Astrocyte (in vitro differentiated cells and primary cell): ENCODE data around the gene OR1J1. TPM values are rescaled to one million over a fixed set of nuclear protein-coding genes. Genes with fewer than 3 reads are reported as not detected.

ENCODE experiments used
- DNase-seq: peaks from one replicate; pipeline ENCODE4 v3.0.0-alpha.2; 2010; ENCODE audit warnings: low read depth
- FAIRE-seq: peaks from 2 replicates; lab custom pipeline; 2011; peaks lifted over from hg19 to GRCh38; lab: Jason Lieb, UNC
- H2AFZ ChIP-seq: 2 replicates; pipeline ENCODE4 v1.6.0; 2012; ENCODE audit warnings: low read depth, low read length, inconsistent platforms
- H3K27ac ChIP-seq: 2 replicates; pipeline ENCODE4 v1.5.1; 2011; ENCODE audit warnings: low read depth, low read length, inconsistent platforms
- H3K27me3 ChIP-seq: 2 replicates; pipeline ENCODE4 v1.6.0; 2011; ENCODE audit warnings: low read length, inconsistent platforms; ENCODE audit not compliant: insufficient read depth
- H3K36me3 ChIP-seq: 2 replicates; pipeline ENCODE4 v1.5.1; 2011; ENCODE audit warnings: low read length, inconsistent platforms; ENCODE audit not compliant: insufficient read depth
- H3K4me1 ChIP-seq: 2 replicates; pipeline ENCODE4 v1.5.1; 2011; ENCODE audit warnings: low read length, inconsistent platforms; ENCODE audit not compliant: insufficient read depth
- H3K4me2 ChIP-seq: 2 replicates; pipeline ENCODE4 v1.6.0; 2012; ENCODE audit warnings: low read length, inconsistent platforms
- H3K4me3 ChIP-seq: 2 replicates; pipeline ENCODE4 v1.5.1; 2011; ENCODE audit warnings: low read depth, mild to moderate bottlenecking, low read length, inconsistent platforms; ENCODE audit not compliant: insufficient read depth
- H3K79me2 ChIP-seq: 2 replicates; pipeline ENCODE4 v1.6.0; 2012; ENCODE audit warnings: mild to moderate bottlenecking, low read length, inconsistent platforms; ENCODE audit not compliant: insufficient read depth
- H3K9ac ChIP-seq: 2 replicates; pipeline ENCODE4 v1.6.0; 2012; ENCODE audit warnings: mild to moderate bottlenecking, low read length, inconsistent platforms
- H3K9me3 ChIP-seq: 2 replicates; pipeline ENCODE4 v1.5.1; 2012; ENCODE audit warnings: low read depth, mild to moderate bottlenecking, low read length, inconsistent platforms; ENCODE audit not compliant: insufficient read depth
- H4K20me1 ChIP-seq: 2 replicates; pipeline ENCODE4 v1.6.0; 2012; ENCODE audit warnings: low read length, inconsistent platforms; ENCODE audit not compliant: insufficient read depth
- H3K27ac Mint-ChIP-seq: one replicate; pipeline ENCODE4 v1.8.0; 2021; ENCODE audit warnings: mild to moderate bottlenecking, mixed read lengths; ENCODE audit not compliant: unreplicated experiment
- H3K27me3 Mint-ChIP-seq: one replicate; pipeline ENCODE4 v1.8.0; 2021; ENCODE audit warnings: low read depth, mixed read lengths; ENCODE audit not compliant: unreplicated experiment
- H3K36me3 Mint-ChIP-seq: one replicate; pipeline ENCODE4 v1.8.0; 2021; ENCODE audit warnings: low read depth, mixed read lengths; ENCODE audit not compliant: unreplicated experiment
- H3K4me1 Mint-ChIP-seq: one replicate; pipeline ENCODE4 v1.8.0; 2021; ENCODE audit warnings: low read depth, mixed read lengths; ENCODE audit not compliant: unreplicated experiment
- H3K4me3 Mint-ChIP-seq: one replicate; pipeline ENCODE4 v1.8.0; 2021; ENCODE audit warnings: mild to moderate bottlenecking, moderate library complexity, mixed read lengths; ENCODE audit not compliant: unreplicated experiment
- H3K9me3 Mint-ChIP-seq: one replicate; pipeline ENCODE4 v1.8.0; 2021; ENCODE audit warnings: mild to moderate bottlenecking, mixed read lengths; ENCODE audit not compliant: unreplicated experiment
- CTCF ChIP-seq: IDR thresholded peaks from 2 replicates; pipeline ENCODE4 v1.5.1; 2011; ENCODE audit warnings: low read depth, mild to moderate bottlenecking, inconsistent platforms, low read length, moderate library complexity; ENCODE audit not compliant: insufficient read depth
- EZH2 ChIP-seq: IDR thresholded peaks from 2 replicates; pipeline ENCODE4 v1.6.1; 2012; ENCODE audit warnings: mild to moderate bottlenecking, low read length, inconsistent platforms; ENCODE audit not compliant: insufficient read depth
- total RNA-seq: library from RNA; stranded (reverse); gene quantifications from 2 replicates; pipeline ENCODE4 v1.2.1, GENCODE V29; 2021

OR1J1 gene
- total RNA-seq, 1 donor from 2014 or later, result not detected

GRCh38 chr9:122519376-122519775 is 41.6 kb upstream of the OR1J1 start:
- no peaks in the 10 kb centered on the region for H3K79me2 ChIP-seq
- no peak overlapping the region for H3K27ac ChIP-seq
- DNase-seq, result no peak
- no peak overlapping the region for H3K4me3 ChIP-seq
- H2AFZ ChIP-seq, result no peak overlapping the region
- Mint-ChIP-seq H3K27ac (no peak overlapping the region), H3K36me3 (no peaks in the 10 kb centered on the region), H3K9me3 (no peaks in the 10 kb centered on the region), H3K4me1 (no peaks in the 10 kb centered on the region), H3K4me3 (no peak overlapping the region), H3K27me3 (peaks cover 9% of the 10 kb centered on the region)
- H3K27me3 ChIP-seq, result no peaks in the 10 kb centered on the region
- no peaks in the 10 kb centered on the region for H3K9me3 ChIP-seq
- H3K9ac ChIP-seq, result no peak overlapping the region
- H3K4me2 ChIP-seq, result no peak overlapping the region
- TF ChIP-seq EZH2 (no peak), CTCF (no peak)
- no peaks in the 10 kb centered on the region for H3K4me1 ChIP-seq
- H4K20me1 ChIP-seq, result no peaks in the 10 kb centered on the region
- no peak for FAIRE-seq
- no peaks in the 10 kb centered on the region for H3K36me3 ChIP-seq

- Histone ChIP-seq H3K9ac (no peak within 1 kb of the TSS), H3K4me3 (no peak within 1 kb of the TSS), H3K9me3 (no peaks in the 10 kb centered on the region), H3K4me1 (no peaks in the 10 kb centered on the region), H3K27ac (no peak within 1 kb of the TSS), H2AFZ (no peak within 1 kb of the TSS), H4K20me1 (no peaks in the 10 kb centered on the region), H3K27me3 (no peaks in the 10 kb centered on the region), H3K4me2 (no peak within 1 kb of the TSS), H3K79me2 (no peaks in the 10 kb centered on the region), H3K36me3 (no peaks in the 10 kb centered on the region)
- H3K4me1 Mint-ChIP-seq, result no peaks in the 10 kb centered on the region
- TF ChIP-seq EZH2 (no peak), CTCF (no peak)
- peaks cover 9% of the 10 kb centered on the region for H3K27me3 Mint-ChIP-seq
- H3K36me3 Mint-ChIP-seq, result no peaks in the 10 kb centered on the region
- DNase-seq (no peak), FAIRE-seq (no peak)
- H3K4me3 Mint-ChIP-seq, result no peak within 1 kb of the TSS
- H3K9me3 Mint-ChIP-seq, result no peaks in the 10 kb centered on the region
- no peak within 1 kb of the TSS for H3K27ac Mint-ChIP-seq
Measured at GRCh38 chr9:122518841-122519240, 41.1 kb upstream of the OR1J1 start, which contains the start of gene OR1J4. Gene OR1J4 (plus strand): TSS chr9:122519141. CDS start chr9:122519141, 0 bp downstream.

GRCh38 chr9:122518226-122518625 is 40.5 kb upstream of the OR1J1 start:
- no peak overlapping the region for H3K4me3 ChIP-seq
- no peak overlapping the region for H2AFZ ChIP-seq
- Mint-ChIP-seq H3K36me3 (no peaks in the 10 kb centered on the region), H3K4me3 (no peak overlapping the region), H3K27ac (no peak overlapping the region), H3K9me3 (no peaks in the 10 kb centered on the region), H3K4me1 (no peaks in the 10 kb centered on the region), H3K27me3 (peaks cover 9% of the 10 kb centered on the region)
- H3K9me3 ChIP-seq, result no peaks in the 10 kb centered on the region
- H3K9ac ChIP-seq, result no peak overlapping the region
- H3K4me1 ChIP-seq, result no peaks in the 10 kb centered on the region
- DNase-seq (no peak), FAIRE-seq (no peak)
- H4K20me1 ChIP-seq, result no peaks in the 10 kb centered on the region
- no peak overlapping the region for H3K27ac ChIP-seq
- TF ChIP-seq EZH2, result no peak
- no peaks in the 10 kb centered on the region for H3K36me3 ChIP-seq
- H3K4me2 ChIP-seq, result no peak overlapping the region
- H3K27me3 ChIP-seq, result no peaks in the 10 kb centered on the region
- no peaks in the 10 kb centered on the region for H3K79me2 ChIP-seq
